Endothelial cell of umbilical vein (primary cell): ENCODE measurements around the gene TPM3. TPM values are rescaled to one million over a fixed set of nuclear protein-coding genes. Genes with fewer than 3 reads are reported as not detected.
A peak's percentile ranks its signal among the peaks of the same experiment; 100 is the strongest.

Experiments
- BruUV-seq: library from RNA; stranded (reverse); fragments of 400-500 nt; replicated peaks from 2 replicates; lab custom pipeline; 2021; lab: Mats Ljungman, UMichigan
- CTCF ChIA-PET: fragments of 300-600, 350-600 bp; sonication (Branson Sonifier 250); formaldehyde crosslinking; loops from one replicate; lab custom pipeline; 2021; ENCODE audit warnings: antibody characterized with exemption, inconsistent platforms; lab: Charles Lee
- POLR2A ChIA-PET: fragments of 300-600, 350-600 bp; sonication (Branson Sonifier 250); formaldehyde crosslinking; loops from one replicate; lab custom pipeline; 2021; ENCODE audit warnings: antibody characterized with exemption, inconsistent platforms; lab: Charles Lee
- DNase-seq: peaks from one replicate; pipeline ENCODE4 v3.0.0-alpha.2; 2011; ENCODE audit warnings: low read depth, low spot score
- FAIRE-seq: peaks from 2 replicates; lab custom pipeline; 2011; peaks lifted over from hg19 to GRCh38; lab: Jason Lieb, UNC
- H2AFZ ChIP-seq: 2 replicates; pipeline ENCODE4 v1.6.0; 2012; ENCODE audit warnings: low read depth, low read length, control low read depth, inconsistent platforms
- H3K27ac ChIP-seq: 2 replicates; pipeline ENCODE4 v1.5.1; 2011; ENCODE audit warnings: low read depth, mild to moderate bottlenecking, control low read depth, low read length, moderate library complexity; ENCODE audit not compliant: insufficient read depth
- H3K27me3 ChIP-seq, 2 experiments: 2 replicates each; pipeline versions ENCODE4 v1.6.0 to v1.6.1; 2011; ENCODE audit warnings: low read length in 2 of 2, mixed read lengths in 1 of 2; ENCODE audit not compliant: control insufficient read depth in 2 of 2, insufficient read depth in 2 of 2
- H3K36me3 ChIP-seq, 2 experiments: 2 replicates in 1 of 2; 3 replicates in 1 of 2; pipeline ENCODE4 v1.5.1; 2011; ENCODE audit warnings: low read length in 2 of 2, mild to moderate bottlenecking in 1 of 2, moderate library complexity in 1 of 2; ENCODE audit not compliant: control insufficient read depth in 2 of 2, insufficient read depth in 2 of 2; ENCODE audit errors: extremely low read depth in 1 of 2
- H3K4me1 ChIP-seq: 3 replicates; pipeline ENCODE4 v1.5.1; 2011; ENCODE audit warnings: mild to moderate bottlenecking, low read length; ENCODE audit not compliant: control insufficient read depth, insufficient read depth; ENCODE audit errors: extremely low read depth
- H3K4me2 ChIP-seq: 2 replicates; pipeline ENCODE4 v1.6.1; 2011; ENCODE audit warnings: low read length, control low read depth, mixed read lengths; ENCODE audit not compliant: insufficient read depth
- H3K4me3 ChIP-seq, 3 experiments: fragments of 200-600 bp in 1 of 3; sonication (generic), shearing (Covaris generic) in 1 of 3; replicated peaks in 1 of 3; 2 replicates each; pipeline ENCODE4 v1.5.1; 2011 to 2016; ENCODE audit warnings: control low read depth in 3 of 3, low read length in 3 of 3, mild to moderate bottlenecking in 2 of 3, inconsistent platforms in 1 of 3, low read depth in 1 of 3, moderate library complexity in 1 of 3; ENCODE audit not compliant: insufficient read depth in 1 of 3
- H3K79me2 ChIP-seq: 2 replicates; pipeline ENCODE4 v1.6.0; 2012; ENCODE audit warnings: low read length, inconsistent platforms; ENCODE audit not compliant: control insufficient read depth, insufficient read depth
- H3K9ac ChIP-seq: replicated peaks from 2 replicates; pipeline ENCODE3; 2011; ENCODE audit warnings: low read length, control low read depth; ENCODE audit not compliant: insufficient read depth; ENCODE audit errors: extremely low read depth
- H3K9me1 ChIP-seq: replicated peaks from 3 replicates; pipeline ENCODE4 v1.6.0; 2011; ENCODE audit warnings: mild to moderate bottlenecking, low read length; ENCODE audit not compliant: control insufficient read depth, insufficient read depth; ENCODE audit errors: extremely low read depth
- H3K9me3 ChIP-seq: replicated peaks from 2 replicates; pipeline ENCODE4 v1.5.1; 2012; ENCODE audit warnings: low read length, inconsistent platforms; ENCODE audit not compliant: control insufficient read depth, insufficient read depth
- H4K20me1 ChIP-seq: replicated peaks from 2 replicates; pipeline ENCODE3; 2011; ENCODE audit warnings: mild to moderate bottlenecking, low read length; ENCODE audit not compliant: control insufficient read depth, insufficient read depth; ENCODE audit errors: extremely low read depth
- FOS ChIP-seq: IDR thresholded peaks from 2 replicates; pipeline ENCODE4 v1.6.1; 2011; ENCODE audit warnings: mild to moderate bottlenecking, low read length, moderate library complexity, borderline replicate concordance; ENCODE audit not compliant: insufficient read depth
- POLR2A ChIP-seq: IDR thresholded peaks from 2 replicates; pipeline ENCODE4 v1.6.1; 2012; ENCODE audit warnings: low read depth, mild to moderate bottlenecking, control low read depth, low read length
- dilution Hi-C: fragments of 300-500 bp; cut with MboI; formaldehyde crosslinking; loops from one replicate; pipeline ENCODE4 v1.15.0; 2019; ENCODE audit warnings: low sequenced_read_pairs; ENCODE audit not compliant: extremely low pct_ligation_motif_present
- intact Hi-C: fragments of 100-400 bp; cut with micrococcal nuclease; formaldehyde crosslinking; loops from one replicate; pipeline ENCODE4 v1.10.0; 2022
- polyA plus RNA-seq, 4 experiments: library from polyadenylated mRNA; depleted of rRNA in 3 of 4; stranded (reverse) in 3 of 4; unstranded in 1 of 4; fragments of >200 nt; gene quantifications; 2 replicates each; pipeline versions ENCODE4 v1.2.1 to v1.2.3, GENCODE V29; 2011 to 2012; ENCODE audit warnings: missing spikeins in 1 of 4
- total RNA-seq: library from RNA; stranded (reverse); gene quantifications from 2 replicates; pipeline ENCODE4 v1.2.3, GENCODE V29; 2021
- TF ChIP-seq, protein P1 (sequence below): IDR thresholded peaks from 2 replicates; pipeline ENCODE4 v1.6.1; 2011; ENCODE audit not compliant: insufficient read depth, insufficient read length

TPM3 gene
- total and polyA plus RNA-seq, 2 donors (not counting 3 experiments of a cell fraction or from before 2014, with no cell fraction given), result 395 to 927 TPM

DNA sequence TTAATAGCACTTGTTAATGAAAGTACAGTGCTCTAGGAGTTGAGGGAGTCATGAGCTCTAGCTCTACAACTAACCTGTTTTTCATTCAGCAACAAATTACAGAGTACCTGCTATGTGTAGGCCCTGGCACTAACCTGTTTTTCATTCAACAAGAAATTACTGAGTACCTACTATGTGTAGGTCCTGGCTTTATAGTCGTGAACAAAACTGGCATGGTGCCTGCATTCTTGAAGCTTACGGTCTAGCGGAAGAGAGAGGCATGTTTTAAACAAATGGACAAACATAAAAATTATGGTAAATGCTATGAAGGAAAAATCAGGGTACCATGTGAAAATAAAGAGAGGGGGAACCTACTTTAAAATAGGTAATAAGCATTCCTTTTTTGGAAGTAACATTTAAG is 26.6 kb upstream of the TPM3 start:
- ChIA-PET CTCF (interaction anchor here (1.2 to 2.4 kb wide), 5 partner anchors 8 to 116 kb away, joined by 3 to 25 read pairs (median 4); partner anchors contain the start of gene HAX1), POLR2A (no interaction called here)
- dilution Hi-C loops, result no loop called here

DNA sequence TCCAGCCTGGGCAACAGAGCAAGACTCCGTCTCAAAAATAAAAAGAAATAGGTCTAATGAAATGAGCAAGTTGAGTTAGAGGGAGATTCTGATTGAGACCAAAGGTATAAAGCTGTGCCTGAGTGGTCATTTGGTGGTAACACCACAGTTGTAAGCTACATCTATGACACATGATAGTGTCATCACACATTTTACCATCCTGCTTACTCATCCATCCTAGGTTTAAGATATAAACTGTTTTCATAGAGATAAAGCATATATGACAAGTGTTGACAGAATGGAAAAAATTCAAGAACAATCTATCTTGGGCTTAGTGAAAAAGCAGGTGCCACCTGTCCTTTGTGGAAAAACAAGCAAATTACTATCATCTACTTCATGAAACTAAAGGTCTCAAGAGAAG is 21.4 kb upstream of the TPM3 start:
- Histone ChIP-seq H3K4me1 (peaks cover under 1% of the 10 kb centered on the region), H2AFZ (no peak overlapping the region), H3K4me3 (no peak overlapping the region), H3K27me3 (no peaks in the 10 kb centered on the region), H4K20me1 (no peaks in the 10 kb centered on the region), H3K9me1 (no peaks in the 10 kb centered on the region), H3K36me3 (peaks cover 19 to 33% of the 10 kb centered on the region in 2 experiments), H3K9ac (no peak overlapping the region), H3K27ac (no peak overlapping the region), H3K4me2 (no peak overlapping the region), H3K9me3 (no peaks in the 10 kb centered on the region), H3K79me2 (peaks cover 22% of the 10 kb centered on the region)
- POLR2A ChIA-PET, result no interaction called here
- DNase-seq (no peak), FAIRE-seq (no peak)
- BruUV-seq, result no TSS peak
- intact Hi-C loops, result no loop called here
- CTCF ChIA-PET, result interaction anchor here (2.3 kb wide), 1 partner anchor 14 kb away, joined by 19 read pairs; no protein-coding TSS in a partner anchor
- TF ChIP-seq, protein P1, sequence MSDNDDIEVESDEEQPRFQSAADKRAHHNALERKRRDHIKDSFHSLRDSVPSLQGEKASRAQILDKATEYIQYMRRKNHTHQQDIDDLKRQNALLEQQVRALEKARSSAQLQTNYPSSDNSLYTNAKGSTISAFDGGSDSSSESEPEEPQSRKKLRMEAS, result no peak
- peak; percentile 48 for TF ChIP-seq FOS
- dilution Hi-C loops, result no loop called here

More for the DNA sequence above, 26.6 kb upstream of the TPM3 start:
- FAIRE-seq (no peak), DNase-seq (no peak)
- no peak overlapping the region for H3K27ac ChIP-seq
- no peaks in the 10 kb centered on the region for H3K9me3 ChIP-seq
- peaks cover 67% of the 10 kb centered on the region for H3K79me2 ChIP-seq
- H3K27me3 ChIP-seq, result no peaks in the 10 kb centered on the region
- H2AFZ ChIP-seq, result no peak overlapping the region
- intact Hi-C loops, result no loop called here
- no peak for TF ChIP-seq POLR2A
- peaks cover 8 to 12% of the 10 kb centered on the region in 2 experiments for H3K36me3 ChIP-seq
- no peaks in the 10 kb centered on the region for H3K9me1 ChIP-seq
- no TSS peak for BruUV-seq
- H3K4me3 ChIP-seq, result peak overlapping the region in 1 of 3 experiments; percentile 93
- no peak overlapping the region for H3K9ac ChIP-seq
- no peaks in the 10 kb centered on the region for H4K20me1 ChIP-seq
- H3K4me1 ChIP-seq, result peaks cover 25% of the 10 kb centered on the region
- peak overlapping the region; percentile 93 for H3K4me2 ChIP-seq
